Kidney (tissue), 14 donors: Measurements from ENCODE around the gene NLK. TPM values are rescaled to one million over a fixed set of nuclear protein-coding genes. Genes with fewer than 3 reads are reported as not detected.
A peak's percentile ranks its signal among the peaks of the same experiment; 100 is the strongest.
"Not testable (repeated sequence)": the region's sequence is repeated elsewhere in the genome, so short reads cannot be mapped to it uniquely, and the experiment has no call there.

Source experiments
- DNase-seq, 5 donors: peaks; one replicate each; pipeline ENCODE4 v3.0.0-alpha.2; 2013 to 2020
- FAIRE-seq: peaks from 2 replicates; lab custom pipeline; 2012; peaks lifted over from hg19 to GRCh38; lab: Jason Lieb, UNC
- H3K27ac ChIP-seq, 2 donors: one replicate each; pipeline ENCODE4 v1.7.0; 2013; ENCODE audit warnings: low read depth in 2 of 2, low read length in 2 of 2, inconsistent platforms in 1 of 2
- H3K27me3 ChIP-seq: one replicate; pipeline ENCODE4 v1.7.1; 2013; ENCODE audit warnings: low read length, inconsistent platforms; ENCODE audit not compliant: control insufficient read depth, insufficient read depth
- H3K36me3 ChIP-seq, 3 donors: one replicate each; pipeline versions ENCODE4 v1.7.0 to v1.7.1; 2013; ENCODE audit warnings: low read length in 3 of 3, control low read depth in 1 of 3, inconsistent platforms in 1 of 3; ENCODE audit not compliant: insufficient read depth in 3 of 3, control insufficient read depth in 2 of 3
- H3K4me1 ChIP-seq, 3 donors: one replicate each; pipeline versions ENCODE4 v1.7.0 to v1.7.1; 2013; ENCODE audit warnings: low read length in 3 of 3, inconsistent platforms in 1 of 3, low read depth in 1 of 3; ENCODE audit not compliant: control insufficient read depth in 2 of 3, insufficient read depth in 2 of 3
- H3K4me3 ChIP-seq, 3 donors: one replicate each; pipeline versions ENCODE4 v1.7.0 to v1.8.1; 2013; ENCODE audit warnings: low read length in 3 of 3, control low read depth in 1 of 3, inconsistent platforms in 1 of 3
- H3K9ac ChIP-seq, 3 donors: one replicate each; pipeline versions ENCODE4 v1.7.0 to v1.7.1; 2013; ENCODE audit warnings: low read length in 3 of 3, control low read depth in 1 of 3, inconsistent platforms in 1 of 3
- H3K9me3 ChIP-seq, 3 donors: one replicate each; pipeline versions ENCODE4 v1.7.0 to v1.7.1; 2013; ENCODE audit warnings: low read length in 3 of 3, control low read depth in 1 of 3, inconsistent platforms in 1 of 3; ENCODE audit not compliant: control insufficient read depth in 2 of 3, insufficient read depth in 1 of 3
- intact Hi-C: fragments of 100-400 bp; cut with DNase I; formaldehyde crosslinking; loops from one replicate; pipeline ENCODE4 v1.11.1; 2022
- polyA plus RNA-seq: library from polyadenylated mRNA; stranded (reverse); fragments of 350-450 nt; fragmentation: Illumina TruSeq; extraction: RNeasy Lipid Tissue Mini Kit (QIAGEN cat#74804); gene quantifications from one replicate; pipeline ENCODE4 v1.2.3, GENCODE V29; 2014; ENCODE audit warnings: low read depth, low replicate concordance; ENCODE audit not compliant: insufficient read depth
- total RNA-seq: library from RNA; stranded (reverse); fragmentation: NEBNext Ultra II Directional; extraction: Animal tissue kit (Norgen Biotek cat#: 25700); gene quantifications from one replicate; pipeline ENCODE4 v1.2.1, GENCODE V29; 2021
- TF ChIP-seq, protein P1 (sequence below): IDR thresholded peaks from 3 replicates; pipeline ENCODE4 v1.5.1; 2012; ENCODE audit warnings: mild to moderate bottlenecking, moderate library complexity, borderline replicate concordance; ENCODE audit not compliant: insufficient read depth; ENCODE audit errors: extremely low read depth
- donor health status: control.
- donor health status: control.
- donor health status: control.
- donor health status: control.
- donor health status: control.
- donor health status: DM: yes; HTN: yes; CAD: no.
- donor health status: Normal renal cell carcinoma (clear cell type).

The NLK gene
- total and polyA plus RNA-seq, 2 donors from 2014 or later, result 20.2 to 31.3 TPM

DNA sequence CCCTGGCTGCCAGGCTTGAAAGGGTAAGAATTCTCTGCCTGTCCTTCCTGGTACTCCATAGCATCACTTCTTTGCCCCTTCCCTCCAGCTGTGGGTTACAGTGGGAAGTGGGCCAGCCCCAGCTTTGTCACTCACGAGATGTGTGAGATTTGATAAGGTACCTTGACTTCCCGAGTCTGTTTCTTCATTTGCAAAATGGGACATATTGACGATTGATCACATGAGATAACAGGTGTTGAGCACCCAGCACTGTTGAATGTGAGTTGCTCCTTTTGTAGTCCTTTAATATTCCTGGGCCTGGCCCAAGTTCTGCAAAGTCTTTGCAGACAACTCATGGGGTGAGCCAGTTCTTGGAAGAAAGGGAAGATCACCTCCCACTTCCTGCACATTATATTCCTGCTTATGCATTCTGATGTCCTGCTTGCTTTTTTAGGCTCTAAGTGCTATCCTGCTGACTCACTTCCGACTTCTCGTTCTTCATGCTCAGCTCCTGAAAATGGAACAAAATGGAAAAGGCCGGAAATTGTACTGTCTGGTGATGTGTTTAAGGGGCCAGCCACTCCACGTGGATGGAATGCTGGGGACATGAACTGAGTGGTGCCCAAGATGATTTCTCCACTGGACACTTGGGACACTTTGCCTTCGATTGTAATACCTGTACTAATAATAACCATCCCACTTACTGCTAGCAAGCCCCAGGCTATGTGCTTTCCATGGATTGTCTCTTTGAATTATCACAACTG, 8.3 kb upstream of the NLK start:
- Histone ChIP-seq H3K27ac (no peak overlapping the region), H3K4me3 (no peak overlapping the region), H3K9me3 (no peaks in the 10 kb centered on the region), H3K27me3 (no peaks in the 10 kb centered on the region), H3K36me3 (no peaks in the 10 kb centered on the region), H3K9ac (no peak overlapping the region), H3K4me1 (peaks cover 0 to 2% (median 0%) of the 10 kb centered on the region in 3 donors)
- FAIRE-seq (no peak), DNase-seq (peak in 1 of 5 donors; percentile 32)
- TF ChIP-seq, protein P1, sequence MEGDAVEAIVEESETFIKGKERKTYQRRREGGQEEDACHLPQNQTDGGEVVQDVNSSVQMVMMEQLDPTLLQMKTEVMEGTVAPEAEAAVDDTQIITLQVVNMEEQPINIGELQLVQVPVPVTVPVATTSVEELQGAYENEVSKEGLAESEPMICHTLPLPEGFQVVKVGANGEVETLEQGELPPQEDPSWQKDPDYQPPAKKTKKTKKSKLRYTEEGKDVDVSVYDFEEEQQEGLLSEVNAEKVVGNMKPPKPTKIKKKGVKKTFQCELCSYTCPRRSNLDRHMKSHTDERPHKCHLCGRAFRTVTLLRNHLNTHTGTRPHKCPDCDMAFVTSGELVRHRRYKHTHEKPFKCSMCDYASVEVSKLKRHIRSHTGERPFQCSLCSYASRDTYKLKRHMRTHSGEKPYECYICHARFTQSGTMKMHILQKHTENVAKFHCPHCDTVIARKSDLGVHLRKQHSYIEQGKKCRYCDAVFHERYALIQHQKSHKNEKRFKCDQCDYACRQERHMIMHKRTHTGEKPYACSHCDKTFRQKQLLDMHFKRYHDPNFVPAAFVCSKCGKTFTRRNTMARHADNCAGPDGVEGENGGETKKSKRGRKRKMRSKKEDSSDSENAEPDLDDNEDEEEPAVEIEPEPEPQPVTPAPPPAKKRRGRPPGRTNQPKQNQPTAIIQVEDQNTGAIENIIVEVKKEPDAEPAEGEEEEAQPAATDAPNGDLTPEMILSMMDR, result no peak
- intact Hi-C loops, result no loop called here

DNA sequence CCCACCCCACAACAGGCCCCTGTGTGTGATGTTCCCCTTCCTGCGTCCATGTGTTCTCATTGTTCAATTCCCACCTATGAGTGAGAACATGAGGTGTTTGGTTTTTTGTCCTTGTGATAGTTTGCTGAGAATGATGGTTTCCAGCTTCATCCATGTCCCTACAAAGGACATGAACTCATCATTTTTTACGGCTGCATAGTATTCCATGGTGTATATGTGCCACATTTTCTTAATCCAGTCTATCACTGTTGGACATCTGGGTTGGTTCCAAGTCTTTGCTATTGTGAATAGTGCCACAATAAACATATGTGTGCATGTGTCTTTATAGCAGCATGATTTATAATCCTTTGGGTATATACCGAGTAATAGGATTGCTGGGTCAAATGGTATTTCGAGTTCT, 7.0 kb upstream of the NLK start:
- H3K4me3 ChIP-seq, FAIRE-seq, H3K9me3 ChIP-seq, H3K9ac ChIP-seq, H3K4me1 ChIP-seq, H3K27me3 ChIP-seq, intact Hi-C loops, H3K36me3 ChIP-seq, DNase-seq, H3K27ac ChIP-seq: not testable (repeated sequence)

DNA sequence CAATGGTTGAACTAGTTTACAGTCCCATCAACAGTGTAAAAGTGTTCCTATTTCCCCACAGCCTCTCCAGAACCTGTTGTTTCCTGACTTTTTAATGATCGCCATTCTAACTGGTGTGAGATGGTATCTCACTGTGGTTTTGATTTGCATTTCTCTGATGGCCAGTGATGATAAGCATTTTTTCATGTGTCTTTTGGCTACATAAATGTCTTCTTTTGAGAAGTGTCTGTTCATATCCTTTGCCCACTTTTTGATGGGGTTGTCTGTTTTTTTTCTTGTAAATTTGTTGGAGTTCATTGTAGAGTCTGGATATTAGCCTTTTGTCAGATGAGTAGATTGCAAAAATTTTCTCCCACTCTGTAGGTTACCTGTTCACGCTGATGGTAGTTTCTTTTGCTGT, 6.6 kb upstream of the NLK start:
- intact Hi-C loops, FAIRE-seq, H3K9ac ChIP-seq: not testable (repeated sequence)

DNA sequence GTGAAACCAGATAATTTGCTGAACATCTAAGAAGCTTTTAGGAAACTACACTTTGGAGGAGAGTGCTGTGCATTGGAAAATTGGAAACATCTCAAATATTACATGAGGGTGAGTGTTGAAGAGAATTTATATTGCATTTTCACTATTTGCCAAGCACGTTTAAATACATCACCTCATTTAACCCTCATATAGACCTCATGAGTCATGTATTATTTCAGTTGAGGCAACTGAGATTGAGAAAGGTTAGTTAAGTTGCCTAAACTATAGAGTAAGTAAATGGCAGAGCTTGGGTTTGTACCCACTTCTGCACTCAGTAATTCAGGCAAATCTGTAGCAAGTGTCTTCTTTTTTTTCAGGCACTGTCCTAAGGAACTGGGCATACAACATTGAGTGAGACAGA, 3.7 kb upstream of the NLK start:
- no peak overlapping the region for H3K27ac ChIP-seq
- intact Hi-C loops, result no loop called here

More for the DNA sequence above, 6.6 kb upstream of the NLK start:
- H3K36me3 ChIP-seq, H3K4me3 ChIP-seq, H3K27ac ChIP-seq, H3K9me3 ChIP-seq, DNase-seq, H3K27me3 ChIP-seq, H3K4me1 ChIP-seq: not testable (repeated sequence)

More for the DNA sequence above, 3.7 kb upstream of the NLK start:
- Histone ChIP-seq H3K9ac (no peak overlapping the region), H3K9me3 (no peaks in the 10 kb centered on the region), H3K4me3 (no peak overlapping the region), H3K36me3 (no peaks in the 10 kb centered on the region), H3K4me1 (peaks cover 0 to 6% (median 0%) of the 10 kb centered on the region in 3 donors), H3K27me3 (no peaks in the 10 kb centered on the region)
- FAIRE-seq (no peak), DNase-seq (no peak)
- TF ChIP-seq, protein P1, result no peak
